HepG2 (cell line): ENCODE measurements around the gene TNNI3. TPM values are rescaled to one million over a fixed set of nuclear protein-coding genes. Genes with fewer than 3 reads are reported as not detected.

Experiments used
- ATRX ChIP-seq: sonication (generic); formaldehyde crosslinking; IDR thresholded peaks from 2 replicates; pipeline ENCODE4 v1.4.0; 2020; ENCODE audit warnings: missing genetic modification reagents, borderline replicate concordance
- BCLAF1 ChIP-seq: fragments of 450-650 bp; IDR thresholded peaks from 2 replicates; pipeline ENCODE4 v1.6.1; 2017; ENCODE audit warnings: mild to moderate bottlenecking
- ETV6 ChIP-seq: sonication (generic); formaldehyde crosslinking; conservative IDR thresholded peaks from 2 replicates; pipeline ENCODE4 v1.4.0; 2020; ENCODE audit warnings: missing genetic modification reagents
- EZH2 ChIP-seq: conservative IDR thresholded peaks from 2 replicates; pipeline ENCODE4 v1.6.1; 2012; ENCODE audit warnings: mild to moderate bottlenecking, low read depth, low read length, moderate library complexity
- FOXA1 ChIP-seq, 2 experiments: fragments of 450-650 bp in 1 of 2; sonication (generic) in 1 of 2; formaldehyde crosslinking in 1 of 2; IDR thresholded peaks; 2 replicates each; pipeline versions ENCODE4 v1.4.0 to v1.6.1; 2016 to 2020; ENCODE audit warnings: missing genetic modification reagents in 1 of 2
- FOXK1 ChIP-seq: sonication (generic); formaldehyde crosslinking; IDR thresholded peaks from 2 replicates; pipeline ENCODE4 v1.4.0; 2020; ENCODE audit warnings: low read depth, missing genetic modification reagents, borderline replicate concordance
- GLI4 ChIP-seq: sonication (generic); formaldehyde crosslinking; IDR thresholded peaks from 2 replicates; pipeline ENCODE4 v1.5.1; 2020; ENCODE audit warnings: missing genetic modification reagents, mild to moderate bottlenecking, moderate library complexity, borderline replicate concordance
- GRHL1 ChIP-seq: sonication (generic); formaldehyde crosslinking; conservative IDR thresholded peaks from 2 replicates; pipeline ENCODE4 v1.8.0; 2022; ENCODE audit warnings: missing genetic modification reagents
- PHB2 ChIP-seq: fragments of 450-650 bp; IDR thresholded peaks from 2 replicates; pipeline ENCODE4 v1.6.1; 2018; ENCODE audit not compliant: partially characterized antibody
- PTBP1 ChIP-seq: fragments of 200-400 bp; formaldehyde crosslinking; IDR thresholded peaks from 2 replicates; pipeline ENCODE4 v1.6.1; 2018; ENCODE audit warnings: low read length, low read depth; ENCODE audit not compliant: poor library complexity, severe bottlenecking
- RBAK ChIP-seq: sonication (generic); formaldehyde crosslinking; IDR thresholded peaks from 2 replicates; pipeline ENCODE4 v1.5.1; 2020; ENCODE audit warnings: mild to moderate bottlenecking, missing genetic modification reagents
- RBM39 ChIP-seq: fragments of 200-400 bp; formaldehyde crosslinking; IDR thresholded peaks from one replicate; pipeline ENCODE4 v1.6.1; 2018; ENCODE audit warnings: antibody characterized with exemption, mild to moderate bottlenecking, low read depth, low read length; ENCODE audit not compliant: poor library complexity, severe bottlenecking
- RFXANK ChIP-seq: IDR thresholded peaks from 2 replicates; pipeline ENCODE4 v1.6.1; 2016
- TBX3 ChIP-seq: fragments of 450-650 bp; IDR thresholded peaks from 2 replicates; pipeline ENCODE4 v1.6.1; 2017; ENCODE audit warnings: antibody characterized with exemption, mild to moderate bottlenecking, inconsistent platforms, borderline replicate concordance
- THYN1 ChIP-seq: sonication (generic); formaldehyde crosslinking; IDR thresholded peaks from 2 replicates; pipeline ENCODE4 v1.8.1; 2023; ENCODE audit warnings: low read depth, mild to moderate bottlenecking, moderate library complexity, missing genetic modification reagents, borderline replicate concordance
- ZC3H13 ChIP-seq: sonication (generic); formaldehyde crosslinking; IDR thresholded peaks from 2 replicates; pipeline ENCODE4 v1.8.1; 2023; ENCODE audit warnings: mild to moderate bottlenecking, missing genetic modification reagents, moderate library complexity
- ZNF382 ChIP-seq: sonication (generic); formaldehyde crosslinking; IDR thresholded peaks from 2 replicates; pipeline ENCODE4 v1.5.0; 2020; ENCODE audit warnings: missing genetic modification reagents, mild to moderate bottlenecking, borderline replicate concordance
- ZNF724P ChIP-seq: sonication (generic); formaldehyde crosslinking; IDR thresholded peaks from 2 replicates; pipeline ENCODE4 v1.8.0; 2022; ENCODE audit warnings: missing genetic modification reagents, borderline replicate concordance
- ZNF749 ChIP-seq: sonication (generic); formaldehyde crosslinking; IDR thresholded peaks from 2 replicates; pipeline ENCODE4 v1.8.0; 2022; ENCODE audit warnings: mild to moderate bottlenecking, missing genetic modification reagents, moderate library complexity, borderline replicate concordance
- ZNF777 ChIP-seq: sonication (generic); formaldehyde crosslinking; IDR thresholded peaks from 2 replicates; pipeline ENCODE4 v1.4.0; 2020; ENCODE audit warnings: missing genetic modification reagents
- ZNF883 ChIP-seq: sonication (generic); formaldehyde crosslinking; IDR thresholded peaks from 2 replicates; pipeline ENCODE4 v1.5.1; 2020; ENCODE audit warnings: mild to moderate bottlenecking, missing genetic modification reagents; ENCODE audit errors: not compliant biosample characterization
- polyA plus RNA-seq, 8 experiments: library from polyadenylated mRNA; depleted of rRNA in 3 of 8; stranded (reverse) in 7 of 8; unstranded in 1 of 8; fragments of >200 nt; fragmentation: Illumina TruSeq in 4 of 8; extraction: Trizol in 4 of 8; gene quantifications; 2 replicates each; pipeline versions ENCODE4 v1.2.1 to v1.2.3, GENCODE V29; 2011 to 2016; ENCODE audit warnings: low read depth in 4 of 8, missing spikeins in 1 of 8, mixed read lengths in 1 of 8; ENCODE audit not compliant: insufficient read depth in 1 of 8
- total RNA-seq, 5 experiments: library from RNA; depleted of rRNA; stranded (reverse); fragments of >200 nt; fragmentation: Illumina TruSeq; extraction: Trizol; gene quantifications; 2 replicates each; pipeline ENCODE4 v1.2.3, GENCODE V29; 2016; ENCODE audit warnings: low read depth in 1 of 5
- TF ChIP-seq, protein P1 (sequence below): sonication (generic); formaldehyde crosslinking; IDR thresholded peaks from 2 replicates; pipeline ENCODE4 v1.4.0; 2020; ENCODE audit warnings: missing genetic modification reagents
- TF ChIP-seq, protein P2 (sequence below): sonication (generic); formaldehyde crosslinking; IDR thresholded peaks from 2 replicates; pipeline ENCODE4 v1.5.1; 2020; ENCODE audit warnings: missing genetic modification reagents, mild to moderate bottlenecking, borderline replicate concordance

The TNNI3 gene
- total and polyA plus RNA-seq, 2 of the 13 experiments (the other 11 are each of a cell fraction or from before 2014, with no cell fraction given), result 3.5 to 3.7 TPM

- no peak for TF ChIP-seq ETV6 (CRISPR knock-in tag)
- TF ChIP-seq ZNF749 (CRISPR knock-in tag), result no peak
- TF ChIP-seq THYN1, result no peak
- TF ChIP-seq ZNF382 (CRISPR knock-in tag), result no peak
- TF ChIP-seq, protein P1, sequence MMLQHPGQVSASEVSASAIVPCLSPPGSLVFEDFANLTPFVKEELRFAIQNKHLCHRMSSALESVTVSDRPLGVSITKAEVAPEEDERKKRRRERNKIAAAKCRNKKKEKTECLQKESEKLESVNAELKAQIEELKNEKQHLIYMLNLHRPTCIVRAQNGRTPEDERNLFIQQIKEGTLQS (CRISPR knock-in tag), result no peak
- no peak for TF ChIP-seq ZNF724P
- no peak for TF ChIP-seq ZC3H13 (CRISPR knock-in tag)
- no peak for TF ChIP-seq GLI4 (CRISPR knock-in tag)
- no peak for TF ChIP-seq RBAK (CRISPR knock-in tag)
- no peak for TF ChIP-seq EZH2
- TF ChIP-seq PHB2, result no peak
- no peak for TF ChIP-seq TBX3
- TF ChIP-seq ZNF883, result no peak
- no peak for TF ChIP-seq RBM39
- no peak for TF ChIP-seq ATRX (CRISPR knock-in tag)
- TF ChIP-seq GRHL1, result no peak
- no peak for TF ChIP-seq FOXK1 (CRISPR knock-in tag)
- no peak for TF ChIP-seq FOXA1 (IDR thresholded peaks at IDR 0.05)
- TF ChIP-seq FOXA1 (CRISPR knock-in tag; IDR thresholded peaks at IDR 0.05), result no peak
- TF ChIP-seq, protein P2, sequence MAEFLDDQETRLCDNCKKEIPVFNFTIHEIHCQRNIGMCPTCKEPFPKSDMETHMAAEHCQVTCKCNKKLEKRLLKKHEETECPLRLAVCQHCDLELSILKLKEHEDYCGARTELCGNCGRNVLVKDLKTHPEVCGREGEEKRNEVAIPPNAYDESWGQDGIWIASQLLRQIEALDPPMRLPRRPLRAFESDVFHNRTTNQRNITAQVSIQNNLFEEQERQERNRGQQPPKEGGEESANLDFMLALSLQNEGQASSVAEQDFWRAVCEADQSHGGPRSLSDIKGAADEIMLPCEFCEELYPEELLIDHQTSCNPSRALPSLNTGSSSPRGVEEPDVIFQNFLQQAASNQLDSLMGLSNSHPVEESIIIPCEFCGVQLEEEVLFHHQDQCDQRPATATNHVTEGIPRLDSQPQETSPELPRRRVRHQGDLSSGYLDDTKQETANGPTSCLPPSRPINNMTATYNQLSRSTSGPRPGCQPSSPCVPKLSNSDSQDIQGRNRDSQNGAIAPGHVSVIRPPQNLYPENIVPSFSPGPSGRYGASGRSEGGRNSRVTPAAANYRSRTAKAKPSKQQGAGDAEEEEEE (CRISPR knock-in tag), result no peak
- peak; percentile 48; the same call in 1 of the 2 replicates for TF ChIP-seq ZNF777 (CRISPR knock-in tag)
- no peak for TF ChIP-seq RFXANK (CRISPR knock-in tag)
- TF ChIP-seq PTBP1, result no peak
- no peak for TF ChIP-seq BCLAF1
These were observed 16.3 kb upstream of the TNNI3 start (continued) for GRCh38 chr19:55173714-55174409.
